Fibroblast of peridontal ligament (primary cell): ENCODE results near the gene SLC45A1.

Source experiments
- DNase-seq: peaks from one replicate; pipeline ENCODE4 v3.0.0-alpha.2; 2010; ENCODE audit errors: extremely low read depth

Gene SLC45A1

GRCh38 chr1:8384577-8384976 lies 66.7 kb downstream of the SLC45A1 start:
- no peak for DNase-seq

GRCh38 chr1:8386247-8386646 lies 68.3 kb downstream of the SLC45A1 start:
- no peak for DNase-seq

GRCh38 chr1:8388732-8389562 lies 71.0 kb downstream of the SLC45A1 start:
- DNase-seq, result no peak

- DNase-seq, result no peak
Measured at GRCh38 chr1:8389958-8390535, 72.1 kb downstream of the SLC45A1 start.

- no peak for DNase-seq
Measured at GRCh38 chr1:8390707-8391106, 72.8 kb downstream of the SLC45A1 start.

GRCh38 chr1:8392522-8392921 lies 74.6 kb downstream of the SLC45A1 start:
- DNase-seq, result no peak
